ENCODE results near the gene SEMA3E. TPM values are rescaled to one million over a fixed set of nuclear protein-coding genes. Genes with fewer than 3 reads are reported as not detected.
"Not testable (repeated sequence)": the region's sequence is repeated elsewhere in the genome, so short reads cannot be mapped to it uniquely, and the experiment has no call there.

The SEMA3E gene
- total and polyA plus RNA-seq, 9 of the 15 experiments (the other 6 are each of a cell fraction or from before 2014, with no cell fraction given), result 0.01 to 1.4 (median 0.14) TPM; not detected in 2

- POLR2A ChIA-PET, result no interaction called here
- Histone ChIP-seq H3K9me3 (replicated peaks; ENCODE audit: control insufficient read depth, insufficient read depth, low read depth, low read length) (0 out of 2 replicates have a peak, but pooled peaks cover 2% of the 10 kb centered on the region), H2AFZ (ENCODE audit: low read depth, low read length) (no peak overlapping the region), H4K20me1 (replicated peaks; ENCODE audit: control insufficient read depth, insufficient read depth, low read length) (no peaks in the 10 kb centered on the region), H3K9me1 (ENCODE audit: control insufficient read depth, insufficient read depth, low read length) (no peaks in the 10 kb centered on the region), H3K27me3 (ENCODE audit: control insufficient read depth in 2 of 2, insufficient read depth in 2 of 2, low read length in 2 of 2) (no peaks in the 10 kb centered on the region), H3K79me2 (ENCODE audit: control insufficient read depth, insufficient read depth, low read length) (no peaks in the 10 kb centered on the region), H3K4me2 (ENCODE audit: insufficient read depth, low read length) (no peak overlapping the region), H3K4me3 (no peak overlapping the region), H3K27ac (ENCODE audit: extremely low read depth, low read depth, low read length) (no peak overlapping the region), H3K9ac (ENCODE audit: insufficient read depth in 1 of 2, low read depth in 2 of 2, low read length in 2 of 2) (no peak overlapping the region), H3K4me1 (replicated peaks in 1 of 2; ENCODE audit: control insufficient read depth in 2 of 2, insufficient read depth in 2 of 2, low read length in 2 of 2) (no peaks in the 10 kb centered on the region), H3K36me3 (ENCODE audit: control insufficient read depth, insufficient read depth, low read length) (no peaks in the 10 kb centered on the region)
- TF ChIP-seq CSDE1 (IDR thresholded peaks at IDR 0.05), result no peak
- TF ChIP-seq PTBP1 (IDR thresholded peaks at IDR 0.05; ENCODE audit: low read depth, low read length), result no peak
- TF ChIP-seq ILF3 (IDR thresholded peaks at IDR 0.05; ENCODE audit: borderline replicate concordance), result no peak
- TF ChIP-seq ZNF354B (CRISPR knock-in tag; IDR thresholded peaks at IDR 0.05), result no peak
- FAIRE-seq, result no peak
- CTCF ChIA-PET (ENCODE audit: low intra/inter-chr PET ratio), result no interaction called here
- intact Hi-C loops (cut with micrococcal nuclease) (no loop called here), in situ Hi-C loops (cut with MboI) (no loop called here)
- WGBS (ENCODE audit: insufficient coverage, low coverage, missing lambda C conversion rate), result 0% methylated on average over 4 of the region's 4 CpGs
- DNase-seq (ENCODE audit: extremely low read depth in 1 of 4, low spot score in 3 of 4), result no peak
- no peak for ATAC-seq
- no TSS peak for BruUV-seq (replicated peaks)
These were observed 209.9 kb downstream of the SEMA3E start for GRCh38 chr7:83439026-83439425.

GRCh38 chr7:83430289-83430688 lies 218.7 kb downstream of the SEMA3E start:
- H3K27me3 ChIP-seq (ENCODE audit: control insufficient read depth in 2 of 2, insufficient read depth in 2 of 2, low read length in 2 of 2); H3K4me3 ChIP-seq; H3K9me1 ChIP-seq (ENCODE audit: control insufficient read depth, insufficient read depth, low read length); H3K79me2 ChIP-seq (ENCODE audit: control insufficient read depth, insufficient read depth, low read length); ATAC-seq; intact Hi-C loops (cut with micrococcal nuclease); H3K27ac ChIP-seq (ENCODE audit: extremely low read depth, low read depth, low read length); H3K4me2 ChIP-seq (ENCODE audit: insufficient read depth, low read length); in situ Hi-C loops (cut with MboI); H4K20me1 ChIP-seq (replicated peaks; ENCODE audit: control insufficient read depth, insufficient read depth, low read length); H2AFZ ChIP-seq (ENCODE audit: low read depth, low read length); H3K9ac ChIP-seq (ENCODE audit: insufficient read depth in 1 of 2, low read depth in 2 of 2, low read length in 2 of 2); H3K9me3 ChIP-seq (replicated peaks; ENCODE audit: control insufficient read depth, insufficient read depth, low read depth, low read length); H3K36me3 ChIP-seq (ENCODE audit: control insufficient read depth, insufficient read depth, low read length); H3K4me1 ChIP-seq (replicated peaks in 1 of 2; ENCODE audit: control insufficient read depth in 2 of 2, insufficient read depth in 2 of 2, low read length in 2 of 2); FAIRE-seq; DNase-seq (ENCODE audit: extremely low read depth in 1 of 4, low spot score in 3 of 4); BruUV-seq (replicated peaks); POLR2A ChIA-PET; CTCF ChIA-PET (ENCODE audit: low intra/inter-chr PET ratio): not testable (repeated sequence)
- 4% methylated on average over 4 of the region's 5 CpGs for WGBS (ENCODE audit: insufficient coverage, low coverage, missing lambda C conversion rate)
